Endometrial microvascular endothelial cells (primary cell): ENCODE measurements around the gene TMEM95. TPM values are rescaled to one million over a fixed set of nuclear protein-coding genes. Genes with fewer than 3 reads are reported as not detected.
"Not testable (repeated sequence)": the region's sequence is repeated elsewhere in the genome, so short reads cannot be mapped to it uniquely, and the experiment has no call there.

Experiments
- in situ Hi-C: cut with HindIII; loops from 2 replicates; pipeline ENCODE4 v1.10.0; 2017; ENCODE audit warnings: low sequenced_read_pairs, low pct_unique_long_range_greater_than_20kb; ENCODE audit errors: inconsistent ontology term
- total RNA-seq: library from RNA; depleted of rRNA; stranded (reverse); fragments of >200 nt; gene quantifications from one replicate; pipeline ENCODE4 v1.2.3, GENCODE V29; 2015; ENCODE audit errors: inconsistent ontology term

Gene TMEM95
- total RNA-seq, 1 donor from 2014 or later, result not detected

DNA sequence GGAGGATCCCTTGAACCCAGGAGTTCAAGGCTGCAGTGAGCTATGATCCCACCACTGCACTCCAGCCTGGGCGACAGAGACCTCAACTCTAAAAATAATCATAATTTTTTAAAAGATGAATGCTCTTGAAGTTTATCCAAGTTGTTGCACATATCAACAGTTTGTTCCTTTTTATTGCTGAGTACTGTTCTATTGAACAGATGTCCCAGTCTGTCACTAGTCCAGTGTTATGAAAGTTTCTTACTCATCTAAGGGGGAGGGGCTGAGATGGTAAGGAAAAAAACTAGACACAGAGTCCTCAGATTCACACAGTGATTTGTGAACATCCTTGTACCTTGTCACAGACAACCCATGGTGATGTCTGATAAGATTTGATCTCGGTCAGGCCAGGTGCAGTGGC lies 14.8 kb upstream of the TMEM95 start:
- in situ Hi-C loops, result no loop called here

DNA sequence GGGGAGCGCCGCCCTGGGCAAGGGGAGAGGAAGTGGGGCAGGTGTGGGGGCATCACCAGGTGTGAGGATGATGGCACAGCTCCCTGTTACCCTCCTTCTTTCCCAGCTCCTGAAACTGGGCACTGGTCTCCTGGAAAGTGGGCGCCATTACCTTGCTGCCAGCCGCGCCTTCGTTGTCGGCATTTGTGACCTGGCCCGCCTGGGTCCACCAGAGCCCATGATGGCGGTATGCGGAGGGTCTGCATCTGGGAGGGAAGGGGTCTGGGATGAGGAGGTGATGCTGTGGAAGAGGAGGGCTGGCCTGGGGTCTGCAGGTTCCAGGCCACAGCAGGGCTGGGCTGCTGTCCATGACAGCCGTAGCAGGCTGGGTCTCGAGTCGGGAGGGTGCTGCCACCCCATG lies 13.1 kb upstream of the TMEM95 start:
- in situ Hi-C loops, result no loop called here

DNA sequence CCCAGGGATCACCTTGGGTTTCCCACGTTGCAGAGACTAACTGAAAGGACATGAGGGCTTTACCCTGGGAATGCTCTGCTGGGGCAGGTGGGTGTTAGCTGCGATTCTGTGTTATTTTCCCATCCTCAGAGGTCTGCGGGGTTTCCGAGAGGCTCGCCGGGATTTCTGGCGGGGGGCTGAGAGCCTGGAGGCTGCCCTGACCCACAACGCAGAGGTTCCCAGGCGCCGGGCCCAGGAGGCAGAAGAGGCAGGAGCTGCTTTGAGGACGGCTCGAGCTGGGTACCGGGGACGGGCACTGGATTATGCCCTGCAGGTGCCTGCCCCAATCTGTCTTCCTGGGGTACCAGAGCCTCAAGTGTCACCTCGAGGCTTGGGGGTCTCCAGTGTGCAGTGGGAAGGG lies 11.7 kb upstream of the TMEM95 start:
- in situ Hi-C loops, result no loop called here

DNA sequence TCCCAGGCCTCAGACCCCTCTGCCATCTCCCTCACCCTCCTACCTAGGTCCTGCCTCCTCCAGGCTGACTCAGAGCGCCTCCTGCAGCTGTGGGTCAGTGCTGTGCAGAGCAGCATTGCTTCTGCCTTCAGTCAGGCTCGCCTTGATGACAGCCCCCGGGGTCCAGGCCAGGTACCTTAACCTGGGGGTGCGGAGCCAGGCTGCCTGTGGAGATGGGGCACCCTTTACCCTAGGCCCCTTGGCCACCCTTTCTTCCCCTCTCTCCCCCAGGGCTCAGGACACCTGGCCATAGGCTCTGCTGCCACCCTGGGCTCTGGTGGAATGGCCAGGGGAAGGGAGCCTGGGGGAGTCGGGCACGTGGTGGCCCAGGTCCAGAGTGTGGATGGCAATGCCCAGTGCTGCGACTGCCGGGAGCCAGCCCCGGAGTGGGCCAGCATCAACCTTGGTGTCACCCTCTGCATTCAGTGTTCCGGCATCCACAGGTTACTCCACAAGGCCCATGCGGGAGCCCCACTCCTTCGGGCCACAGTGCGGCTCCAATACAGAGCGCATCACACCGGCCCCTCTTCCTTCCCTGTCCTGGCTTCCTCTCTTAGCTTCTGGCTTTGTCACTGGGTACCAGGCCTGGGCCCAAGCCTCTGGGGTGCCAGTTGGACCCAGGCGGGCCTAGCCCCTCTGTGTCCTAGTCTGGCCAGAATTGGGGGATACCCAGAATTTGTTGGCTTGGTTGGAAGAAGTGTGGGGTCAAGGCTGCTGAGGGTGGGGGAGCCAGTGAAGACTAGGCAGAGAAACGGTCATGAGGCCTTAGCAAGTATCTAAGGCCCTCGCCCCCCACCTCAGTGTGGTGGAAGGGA lies 8.0 kb upstream of the TMEM95 start:
- in situ Hi-C loops, result no loop called here

DNA sequence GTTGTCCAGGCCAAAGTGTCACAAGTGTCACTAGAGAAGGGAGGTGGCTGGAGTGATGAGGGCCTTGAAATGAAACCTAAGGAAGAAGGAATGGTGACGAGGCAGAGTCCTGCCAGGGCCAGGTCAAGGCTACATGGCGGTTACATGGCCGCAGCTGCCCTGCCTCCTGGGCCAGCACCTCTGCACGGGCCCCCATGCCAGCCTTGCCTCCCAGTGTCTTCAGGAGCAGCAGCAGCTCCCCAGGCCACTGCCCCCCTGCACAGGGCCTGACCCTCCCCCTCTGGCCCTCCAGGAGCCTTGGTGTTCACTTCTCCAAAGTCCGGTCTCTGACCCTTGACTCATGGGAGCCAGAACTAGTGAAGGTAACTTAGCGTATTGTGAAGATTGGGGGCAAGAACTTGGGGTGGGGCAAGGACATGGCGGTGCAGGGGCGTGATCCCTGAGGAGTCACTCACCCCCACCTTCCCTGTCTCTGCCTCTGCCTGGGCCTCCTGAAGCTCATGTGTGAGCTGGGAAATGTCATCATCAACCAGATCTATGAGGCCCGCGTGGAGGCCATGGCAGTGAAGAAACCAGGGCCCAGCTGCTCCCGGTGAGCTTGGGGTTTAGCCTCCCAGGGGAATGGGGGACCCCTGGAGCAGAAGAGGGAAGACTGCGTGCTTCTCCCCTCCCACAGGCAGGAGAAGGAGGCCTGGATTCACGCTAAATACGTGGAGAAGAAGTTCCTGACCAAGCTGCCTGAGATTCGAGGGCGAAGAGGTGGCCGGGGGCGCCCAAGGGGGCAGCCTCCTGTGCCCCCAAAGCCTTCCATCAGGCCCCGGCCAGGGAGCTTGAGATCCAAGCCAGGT lies 7.1 kb upstream of the TMEM95 start:
- in situ Hi-C loops, result no loop called here

DNA sequence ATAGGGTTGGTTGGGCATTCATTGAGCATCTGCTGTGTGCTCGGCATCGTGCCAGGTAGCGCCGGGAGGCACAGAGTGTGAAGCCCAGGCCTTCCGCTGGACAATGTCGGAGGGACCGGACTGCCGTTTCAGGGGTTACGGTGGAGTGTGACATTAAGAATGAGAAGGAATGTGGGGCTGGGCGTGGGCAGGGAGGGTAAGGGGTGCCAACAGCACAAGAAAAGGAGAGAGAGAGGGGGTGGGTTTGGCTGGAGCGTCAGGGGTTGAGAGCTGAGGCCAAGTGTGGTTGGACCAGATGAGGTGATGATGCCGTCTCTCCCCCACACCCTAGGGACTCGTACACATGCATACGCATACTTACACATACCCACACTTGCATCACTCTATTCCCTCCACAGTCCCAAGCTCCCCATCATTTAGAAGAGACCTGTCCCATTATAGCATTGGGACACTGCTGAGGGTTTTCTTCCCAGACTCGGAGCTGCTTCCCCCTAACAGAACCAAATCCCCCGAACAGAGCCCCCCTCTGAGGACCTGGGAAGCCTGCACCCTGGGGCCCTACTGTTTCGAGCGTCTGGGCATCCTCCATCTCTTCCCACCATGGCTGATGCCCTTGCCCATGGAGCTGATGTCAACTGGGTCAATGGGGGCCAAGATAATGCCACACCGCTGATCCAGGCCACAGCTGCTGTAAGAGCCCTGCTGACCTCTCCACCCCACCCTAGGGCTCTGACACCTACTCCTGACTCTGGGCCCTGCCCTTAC lies 6.3 kb upstream of the TMEM95 start:
- in situ Hi-C loops, result no loop called here

DNA sequence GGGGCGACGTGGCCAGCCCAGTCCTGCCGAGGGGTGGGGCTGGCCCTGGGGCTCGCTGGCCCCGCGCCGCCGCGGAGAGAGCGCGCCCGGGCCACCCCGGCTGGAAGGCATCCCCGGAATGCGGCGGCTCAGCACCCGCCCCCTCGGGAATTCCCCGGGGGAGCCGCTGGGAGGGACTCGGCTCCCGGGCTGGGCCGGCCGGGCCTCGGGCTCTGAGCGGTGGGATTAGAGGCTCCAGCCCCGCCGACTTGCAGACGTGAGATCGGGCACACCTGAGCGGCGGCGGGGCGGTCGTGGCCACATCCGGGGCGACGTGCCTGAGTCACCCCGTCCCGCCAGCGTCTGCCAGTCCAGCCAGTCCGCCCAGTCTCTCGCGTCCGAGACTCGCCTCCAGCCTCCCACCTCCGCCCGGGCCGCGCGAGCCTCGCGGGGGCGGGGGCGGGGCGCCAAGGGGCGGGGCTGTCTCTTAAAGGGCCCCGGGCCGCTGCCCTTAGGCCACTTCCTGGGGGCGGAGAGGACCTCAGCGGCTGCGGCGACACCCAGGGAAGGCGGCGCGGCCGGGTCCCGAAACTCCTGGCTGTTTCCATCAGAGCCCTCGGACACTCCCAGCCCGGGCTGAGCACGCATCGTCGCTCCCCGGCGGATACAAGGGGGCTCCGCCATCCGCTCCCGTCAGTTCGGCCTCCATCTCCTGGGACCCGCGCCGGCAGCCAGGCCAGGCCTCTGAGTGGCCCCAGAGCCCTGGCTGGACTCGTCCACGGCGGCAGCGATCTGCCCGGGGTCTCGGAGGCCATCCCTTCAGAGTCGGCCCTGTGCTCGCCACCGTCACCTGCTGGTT lies 3.1 kb upstream of the TMEM95 start, which contains the start of gene KCTD11:
Gene KCTD11 (plus strand): TSS at position 498 of the 838 bp plus-strand sequence.
- in situ Hi-C loops, result no loop called here

DNA sequence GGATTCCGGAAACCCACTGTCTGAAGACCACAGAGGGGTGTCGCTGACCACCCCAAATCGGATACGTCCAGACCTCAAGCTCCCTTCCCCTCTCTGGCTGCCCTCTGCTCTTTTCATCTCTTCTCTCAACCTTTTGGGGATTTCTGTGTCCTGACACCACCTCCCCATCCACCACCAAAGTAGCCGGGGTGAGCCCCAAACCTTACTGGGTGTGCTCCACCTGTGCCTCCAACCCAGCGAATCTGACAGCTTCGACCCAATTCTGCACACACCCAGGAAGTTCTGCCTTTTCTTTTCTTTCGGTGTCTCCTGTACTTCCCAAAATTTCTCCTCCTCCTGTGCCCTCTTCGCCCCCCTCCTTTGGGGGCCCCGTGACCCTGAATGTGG lies 2.5 kb upstream of the TMEM95 start:
- in situ Hi-C loops, result no loop called here

DNA sequence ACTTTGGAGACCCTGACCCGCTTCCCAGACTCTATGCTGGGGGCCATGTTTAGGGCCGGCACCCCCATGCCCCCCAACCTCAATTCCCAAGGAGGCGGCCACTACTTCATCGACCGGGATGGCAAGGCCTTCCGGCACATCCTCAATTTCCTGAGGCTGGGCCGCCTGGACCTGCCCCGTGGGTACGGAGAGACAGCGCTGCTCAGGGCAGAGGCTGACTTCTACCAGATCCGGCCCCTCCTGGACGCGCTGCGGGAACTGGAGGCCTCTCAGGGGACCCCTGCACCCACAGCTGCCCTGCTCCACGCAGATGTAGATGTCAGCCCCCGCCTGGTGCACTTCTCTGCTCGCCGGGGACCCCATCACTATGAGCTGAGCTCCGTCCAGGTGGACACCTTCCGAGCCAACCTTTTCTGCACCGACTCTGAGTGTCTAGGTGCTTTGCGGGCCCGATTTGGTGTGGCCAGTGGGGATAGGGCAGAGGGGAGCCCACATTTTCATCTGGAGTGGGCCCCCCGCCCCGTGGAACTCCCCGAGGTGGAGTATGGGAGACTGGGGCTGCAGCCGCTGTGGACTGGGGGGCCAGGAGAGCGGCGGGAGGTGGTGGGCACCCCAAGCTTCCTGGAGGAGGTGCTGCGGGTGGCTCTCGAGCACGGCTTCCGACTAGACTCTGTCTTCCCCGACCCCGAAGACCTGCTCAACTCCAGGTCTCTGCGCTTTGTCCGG lies 1.9 kb upstream of the TMEM95 start:
- in situ Hi-C loops, result no loop called here

DNA sequence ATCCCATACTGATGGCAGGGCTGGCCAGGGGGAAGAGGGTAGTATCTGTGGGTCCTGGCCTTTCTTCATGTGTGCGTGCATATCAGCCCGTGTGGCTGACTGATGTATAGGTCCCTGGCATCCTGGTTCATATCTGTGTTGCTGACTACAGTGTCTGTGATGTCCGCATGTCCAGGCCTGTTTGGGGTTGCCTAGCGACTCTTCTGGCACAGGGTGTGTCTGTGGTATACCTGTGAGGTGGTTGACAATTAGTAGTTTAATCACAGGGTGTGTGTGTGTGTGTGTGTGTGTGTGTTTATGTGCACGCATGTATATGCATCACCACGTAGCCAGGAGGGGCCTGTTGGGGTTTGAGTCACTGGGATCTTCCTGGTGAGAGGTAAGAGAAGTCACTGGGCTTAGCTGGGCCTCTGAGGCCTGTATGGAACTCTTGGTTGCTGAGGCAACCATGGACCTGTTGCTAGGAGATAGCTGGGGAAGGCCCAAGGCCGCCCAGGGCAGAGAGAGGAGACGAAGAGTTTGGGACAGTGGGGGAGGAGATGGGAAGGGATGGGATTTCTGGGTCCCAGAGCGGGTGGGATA lies 603 bp upstream of the TMEM95 start:
- in situ Hi-C loops, result no loop called here

DNA sequence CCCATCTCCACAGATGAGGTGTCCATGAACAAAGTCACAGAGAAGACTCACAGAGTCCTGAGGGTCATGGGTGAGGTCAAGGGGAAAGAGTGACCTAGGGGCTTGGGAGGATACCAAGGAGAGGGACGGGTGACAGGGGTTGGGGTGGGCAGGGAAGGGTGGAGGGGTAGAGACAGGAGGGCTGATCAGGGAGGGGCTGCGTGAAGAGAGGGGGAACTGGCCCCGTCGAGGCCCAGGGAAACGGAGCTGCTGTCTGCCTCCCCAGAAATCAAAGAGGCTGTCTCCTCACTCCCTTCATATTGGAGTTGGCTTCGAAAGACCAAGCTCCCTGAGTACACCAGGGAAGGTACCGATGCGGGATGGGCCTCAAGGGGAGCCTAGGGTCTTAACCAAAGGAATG lies 617 bp downstream of the TMEM95 start:
- in situ Hi-C loops, result no loop called here

DNA sequence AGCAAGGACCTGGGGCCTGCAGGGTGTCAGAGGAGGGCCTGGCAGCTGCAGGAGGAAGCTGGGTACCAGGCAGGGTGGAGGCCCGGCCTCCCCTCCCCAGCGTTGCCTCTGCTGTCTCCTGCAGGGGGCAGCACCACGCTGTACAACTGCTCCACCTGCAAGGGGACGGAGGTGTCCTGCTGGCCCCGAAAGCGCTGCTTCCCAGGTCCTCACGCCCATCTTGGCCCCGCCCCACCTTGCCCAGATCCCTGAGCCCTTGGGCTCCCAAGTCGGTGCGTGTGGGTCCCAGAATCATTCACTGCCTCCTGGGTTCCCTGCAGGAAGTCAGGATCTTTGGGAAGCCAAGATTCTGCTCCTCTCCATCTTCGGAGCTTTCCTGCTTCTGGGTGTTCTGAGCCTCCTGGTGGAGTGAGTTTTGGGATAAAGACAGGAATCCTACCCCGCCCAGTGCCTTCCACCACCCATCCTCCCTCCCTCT lies 1.2 kb downstream of the TMEM95 start:
- in situ Hi-C loops, result no loop called here

DNA sequence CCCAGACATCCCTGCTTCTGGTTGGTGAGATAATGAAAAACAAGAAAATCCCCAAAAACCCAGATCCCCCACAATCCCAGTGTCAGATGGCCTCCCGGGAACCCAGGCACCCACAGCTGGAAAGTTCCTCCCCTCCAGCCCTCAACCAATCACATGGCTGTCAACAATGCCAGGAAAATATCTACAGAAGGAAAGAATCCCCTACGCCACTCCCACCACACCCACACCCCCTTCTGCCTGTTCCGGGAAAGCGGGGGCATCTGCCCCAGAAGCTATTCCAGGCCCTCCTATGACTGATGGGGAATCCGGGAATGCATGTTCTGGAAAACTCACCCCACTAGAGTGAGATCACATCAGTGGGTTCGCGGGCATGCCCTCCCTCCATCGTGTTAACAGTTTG lies 1.8 kb downstream of the TMEM95 start:
- in situ Hi-C loops, result no loop called here

DNA sequence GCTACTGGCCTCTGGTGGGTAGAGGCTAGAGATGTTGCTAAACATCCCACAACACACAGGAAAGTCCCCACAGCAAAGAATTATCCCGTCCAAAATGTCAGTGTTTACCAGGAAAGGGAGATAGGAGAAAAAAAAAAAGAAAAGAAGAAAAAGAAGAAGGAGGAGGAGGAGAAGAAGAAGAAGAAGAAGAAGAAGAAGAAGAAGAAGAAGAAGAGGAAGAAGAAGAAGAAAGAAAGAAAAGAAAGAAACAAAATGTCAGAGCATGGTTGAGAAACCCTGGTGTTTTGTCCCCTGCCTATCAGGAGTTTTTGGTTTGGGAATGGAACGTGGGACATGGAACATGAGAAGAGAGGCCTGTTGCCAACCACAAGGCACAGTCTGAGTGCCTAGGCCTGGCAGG lies 2.4 kb downstream of the TMEM95 start:
- in situ Hi-C loops, result no loop called here

DNA sequence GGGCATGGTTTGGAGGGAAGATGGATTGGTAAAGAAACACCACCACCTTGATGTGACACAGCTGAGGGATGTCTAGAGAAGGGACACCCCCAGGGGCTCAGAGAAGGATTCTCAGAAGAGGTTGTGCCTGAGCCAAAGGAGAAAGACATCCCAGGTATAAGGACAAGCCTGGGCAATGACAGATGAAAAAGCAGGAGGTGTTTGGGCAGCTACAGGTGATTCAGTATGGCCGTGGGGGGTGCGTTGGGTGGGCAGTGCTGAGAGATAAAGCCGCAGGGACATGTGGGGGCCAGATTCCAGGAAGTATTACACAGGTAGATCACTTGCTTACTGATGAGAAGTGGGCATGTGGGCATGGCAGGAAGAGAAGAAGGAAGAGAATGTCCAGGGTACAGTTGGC lies 7.0 kb downstream of the TMEM95 start:
- in situ Hi-C loops, result no loop called here

DNA sequence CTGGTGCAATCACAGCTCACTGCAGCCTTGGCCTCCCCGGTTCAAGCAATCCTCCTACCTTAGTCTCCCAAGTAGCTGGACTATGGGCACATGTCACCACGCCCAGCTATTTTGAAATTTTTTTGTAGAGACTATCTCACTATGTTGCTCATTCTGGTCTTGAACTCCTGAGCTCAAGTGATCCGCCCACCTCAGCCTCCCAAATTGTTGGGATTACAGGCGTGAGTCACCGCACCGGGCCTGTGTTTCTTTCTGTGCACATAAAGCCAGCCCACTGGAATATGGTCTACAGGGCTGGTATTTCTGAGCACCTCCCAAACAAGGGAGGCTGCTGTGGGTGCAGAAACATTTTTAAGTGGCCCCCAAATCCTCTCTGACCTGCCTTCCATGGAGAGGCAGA lies 8.4 kb downstream of the TMEM95 start:
- in situ Hi-C loops, result no loop called here

DNA sequence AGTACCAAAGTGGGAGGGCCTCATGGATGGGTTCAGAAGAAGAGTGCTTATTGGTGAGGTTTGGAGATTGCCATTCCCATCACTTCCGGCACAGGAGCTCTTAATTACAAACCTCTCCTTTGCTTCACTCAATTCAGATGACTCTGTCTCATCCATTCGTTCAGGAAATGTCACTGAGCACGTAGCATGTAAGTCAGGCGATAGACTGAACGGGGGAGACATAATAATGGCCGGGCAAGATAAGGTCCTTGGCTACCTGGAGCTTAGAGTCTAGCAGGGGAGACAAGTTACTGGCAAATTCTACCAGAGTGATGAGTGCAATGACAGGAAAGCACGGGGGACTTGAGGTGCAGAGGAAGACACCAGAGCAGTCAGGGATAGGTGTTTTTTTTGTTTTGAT lies 11.0 kb downstream of the TMEM95 start:
- in situ Hi-C loops, result not testable (repeated sequence)
